K562 (cell line): ENCODE measurements around the gene SEMA5A.

Source experiments
- CTCF ChIP-seq, 3 experiments: IDR thresholded peaks in 2 of 3; conservative IDR thresholded peaks in 1 of 3; 2 replicates each; pipeline ENCODE4 v1.5.1; 2011 to 2012; ENCODE audit warnings: low read length in 3 of 3, mild to moderate bottlenecking in 3 of 3, control low read depth in 2 of 3, improper control_type of control experiment in 1 of 3, inconsistent platforms in 1 of 3, low read depth in 1 of 3, mixed read lengths in 1 of 3, moderate library complexity in 1 of 3; ENCODE audit not compliant: insufficient read depth in 2 of 3
- EZH2 ChIP-seq: IDR thresholded peaks from 2 replicates; pipeline ENCODE4 v1.6.1; 2012; ENCODE audit warnings: low read depth, mild to moderate bottlenecking, inconsistent platforms, low read length, borderline replicate concordance
- HDAC2 ChIP-seq: fragments of 450-650 bp; IDR thresholded peaks from 2 replicates; pipeline ENCODE4 v1.6.1; 2016; ENCODE audit warnings: mild to moderate bottlenecking
- HNRNPH1 ChIP-seq: fragments of 200-400 bp; formaldehyde crosslinking; optimal IDR thresholded peaks from 2 replicates; pipeline ENCODE3; 2017; ENCODE audit warnings: low read depth, mild to moderate bottlenecking, low read length, moderate library complexity
- IRF2 ChIP-seq: sonication (generic); formaldehyde crosslinking; IDR thresholded peaks from 2 replicates; pipeline ENCODE4 v1.8.1; 2022; ENCODE audit warnings: mild to moderate bottlenecking, missing genetic modification reagents
- KDM1A ChIP-seq, 2 experiments: fragments of 450-650 bp; IDR thresholded peaks; 2 replicates each; pipeline ENCODE4 v1.6.1; 2016; ENCODE audit warnings: mild to moderate bottlenecking in 2 of 2
- MEF2A ChIP-seq: IDR thresholded peaks from 2 replicates; pipeline ENCODE4 v1.6.1; 2011; ENCODE audit warnings: low read depth, mild to moderate bottlenecking, low read length, moderate library complexity; ENCODE audit not compliant: control insufficient read depth
- POLR2A ChIP-seq: fragments of 450-650 bp; conservative IDR thresholded peaks from 2 replicates; pipeline ENCODE4 v1.6.1; 2016
- ZC3H4 ChIP-seq: sonication (generic); formaldehyde crosslinking; IDR thresholded peaks from 2 replicates; pipeline ENCODE4 v1.9.0; 2021; ENCODE audit warnings: missing genetic modification reagents, borderline replicate concordance
- ZNF695 ChIP-seq: fragments of 450-650 bp; formaldehyde crosslinking; IDR thresholded peaks from 2 replicates; pipeline ENCODE4 v1.4.0; 2020; ENCODE audit warnings: mild to moderate bottlenecking, moderate library complexity

GRCh38 chr5:9456435-9457042 lies 89.3 kb downstream of the SEMA5A start:
- no peak for TF ChIP-seq CTCF (IDR thresholded peaks at IDR 0.05 in 2 of 3, conservative IDR thresholded peaks at IDR 0.05 in 1 of 3; ENCODE audit: insufficient read depth in 2 of 3, low read depth in 1 of 3, low read length in 3 of 3)
- TF ChIP-seq ZNF695 = no peak
- no peak for TF ChIP-seq POLR2A
- TF ChIP-seq ZC3H4 (CRISPR knock-in tag) = no peak
- TF ChIP-seq KDM1A (IDR thresholded peaks at IDR 0.05) = no peak
- TF ChIP-seq IRF2 (CRISPR knock-in tag) = no peak
- no peak for TF ChIP-seq EZH2
- TF ChIP-seq HNRNPH1 = no peak
- TF ChIP-seq MEF2A = no peak
- TF ChIP-seq HDAC2 = no peak
